ENCODE measurements around the gene PXK. TPM values are rescaled to one million over a fixed set of nuclear protein-coding genes. Genes with fewer than 3 reads are reported as not detected.
A peak's percentile ranks its signal among the peaks of the same experiment; 100 is the strongest.

The PXK gene
- total RNA-seq, 2 experiments from 2014 or later = 31.5 to 33.4 TPM

DNA sequence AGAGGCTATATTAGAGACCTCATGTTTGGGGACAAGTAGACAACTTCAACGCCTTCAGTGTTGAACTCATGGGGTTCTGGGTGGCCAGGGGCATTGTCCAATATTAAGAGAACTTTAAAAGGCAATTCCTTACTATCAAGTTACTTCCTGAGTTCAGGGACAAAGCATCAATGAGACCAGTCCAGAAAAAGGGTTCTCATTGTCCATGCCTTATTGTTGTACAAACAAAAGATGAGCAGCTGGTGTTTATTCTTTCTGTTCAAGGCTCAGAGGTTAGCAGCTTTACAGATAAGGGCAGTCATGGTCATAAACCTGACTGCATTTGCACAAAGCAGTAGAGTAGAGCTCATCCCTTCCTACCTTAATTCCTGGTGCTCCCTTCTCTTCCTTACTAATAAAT, 119.5 kb downstream of the PXK start:
- peaks cover 5% of the 10 kb centered on the region for H3K27me3 Mint-ChIP-seq (ENCODE audit: low read depth)
- H3K27ac Mint-ChIP-seq = no peak overlapping the region
- H3K4me1 Mint-ChIP-seq (ENCODE audit: low read depth) = no peaks in the 10 kb centered on the region
- H3K36me3 Mint-ChIP-seq (ENCODE audit: low read depth) = peaks cover 9% of the 10 kb centered on the region
- CTCF ChIA-PET = interaction anchor here (1.0 to 1.3 kb wide), 2 partner anchors 9 to 178 kb away, joined by 3 read pairs; no protein-coding TSS in a partner anchor
- POLR2A ChIA-PET = no interaction called here
- no peak overlapping the region for H3K4me3 Mint-ChIP-seq
- peaks cover 23% of the 10 kb centered on the region for H3K9me3 Mint-ChIP-seq (ENCODE audit: insufficient read depth)
- DNase-seq (no peak), ATAC-seq (no peak)

GRCh38 chr3:58459160-58459559, 126.5 kb downstream of the PXK start:
- peaks cover 8% of the 10 kb centered on the region for H3K4me1 Mint-ChIP-seq (ENCODE audit: low read depth)
- H3K9me3 Mint-ChIP-seq (ENCODE audit: insufficient read depth) = peaks cover 13% of the 10 kb centered on the region
- H3K27ac Mint-ChIP-seq = no peak overlapping the region
- CTCF ChIA-PET = no interaction called here
- H3K36me3 Mint-ChIP-seq (ENCODE audit: low read depth) = peaks cover 9% of the 10 kb centered on the region
- H3K4me3 Mint-ChIP-seq = no peak overlapping the region
- no peak for DNase-seq
- H3K27me3 Mint-ChIP-seq (ENCODE audit: low read depth) = peaks cover 3% of the 10 kb centered on the region
- ATAC-seq = no peak
- POLR2A ChIA-PET = no interaction called here

- Mint-ChIP-seq H3K4me3 (no peak overlapping the region), H3K9me3 (ENCODE audit: insufficient read depth) (no peaks in the 10 kb centered on the region), H3K27ac (no peak overlapping the region), H3K27me3 (ENCODE audit: low read depth) (no peaks in the 10 kb centered on the region), H3K36me3 (ENCODE audit: low read depth) (no peaks in the 10 kb centered on the region), H3K4me1 (ENCODE audit: low read depth) (peaks cover 8% of the 10 kb centered on the region)
- no peak for ATAC-seq
- POLR2A ChIA-PET = no interaction called here
- DNase-seq = no peak
- CTCF ChIA-PET = no interaction called here
Measured at GRCh38 chr3:58462829-58463180, 130.1 kb downstream of the PXK start.

- Mint-ChIP-seq H3K27me3 (ENCODE audit: low read depth) (no peaks in the 10 kb centered on the region), H3K4me1 (ENCODE audit: low read depth) (peaks cover 8% of the 10 kb centered on the region), H3K27ac (no peak overlapping the region), H3K9me3 (ENCODE audit: insufficient read depth) (no peaks in the 10 kb centered on the region), H3K4me3 (peak overlapping the region; percentile 8), H3K36me3 (ENCODE audit: low read depth) (no peaks in the 10 kb centered on the region)
- POLR2A ChIA-PET = no interaction called here
- CTCF ChIA-PET = interaction anchor here (0.7 to 1.3 kb wide), 17 partner anchors 10 to 167 kb away, joined by 3 to 8 read pairs (median 3); partner anchors contain the start of genes HTD2, KCTD6, PDHB and RPP14
- DNase-seq = peak; percentile 76
- peak; percentile 94 for ATAC-seq
Measured at GRCh38 chr3:58463181-58463941, 130.7 kb downstream of the PXK start.

- no peak for ATAC-seq
- no peak overlapping the region for H3K27ac Mint-ChIP-seq
- no peaks in the 10 kb centered on the region for H3K36me3 Mint-ChIP-seq (ENCODE audit: low read depth)
- H3K27me3 Mint-ChIP-seq (ENCODE audit: low read depth) = no peaks in the 10 kb centered on the region
- POLR2A ChIA-PET = no interaction called here
- DNase-seq = no peak
- H3K4me1 Mint-ChIP-seq (ENCODE audit: low read depth) = peaks cover 8% of the 10 kb centered on the region
- no peaks in the 10 kb centered on the region for H3K9me3 Mint-ChIP-seq (ENCODE audit: insufficient read depth)
- CTCF ChIA-PET = interaction anchor here (0.7 to 1.3 kb wide), 17 partner anchors 10 to 166 kb away, joined by 3 to 8 read pairs (median 3); partner anchors contain the start of genes HTD2, KCTD6, PDHB and RPP14
- H3K4me3 Mint-ChIP-seq = peak overlapping the region; percentile 8
Measured at GRCh38 chr3:58463942-58464271, 131.2 kb downstream of the PXK start.

DNA sequence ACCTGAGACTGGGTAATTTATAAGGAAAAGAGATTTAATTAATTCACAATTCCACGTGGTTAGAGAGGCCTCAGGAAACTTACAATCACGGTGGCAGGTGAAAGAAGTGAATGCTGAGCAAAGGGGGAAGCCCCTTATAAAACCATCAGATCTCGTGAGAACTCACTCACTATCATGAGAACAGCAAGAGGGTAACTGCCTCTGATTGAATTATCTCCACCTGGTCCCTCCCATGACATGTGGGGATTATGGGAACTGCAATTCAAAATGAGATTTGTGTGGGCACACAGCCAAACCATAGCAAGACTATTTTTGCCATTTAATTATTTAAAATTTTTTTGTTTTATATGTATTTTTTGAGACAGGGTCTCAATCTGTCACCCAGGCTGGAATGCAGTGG, 132.2 kb downstream of the PXK start:
- POLR2A ChIA-PET = no interaction called here

GRCh38 chr3:58466899-58467563, 134.3 kb downstream of the PXK start:
- Mint-ChIP-seq H3K27me3 (ENCODE audit: low read depth) (no peaks in the 10 kb centered on the region), H3K4me1 (ENCODE audit: low read depth) (peaks cover 27% of the 10 kb centered on the region), H3K27ac (no peak overlapping the region), H3K9me3 (ENCODE audit: insufficient read depth) (no peaks in the 10 kb centered on the region), H3K36me3 (ENCODE audit: low read depth) (no peaks in the 10 kb centered on the region), H3K4me3 (no peak overlapping the region)
- DNase-seq (no peak), ATAC-seq (no peak)
- ChIA-PET POLR2A (no interaction called here), CTCF (interaction anchor here (0.9 to 1.1 kb wide), 2 partner anchors 34 to 141 kb away, joined by 3 read pairs; partner anchors contain the start of gene PDHB)

More for the DNA sequence above, 132.2 kb downstream of the PXK start:
- H3K4me3 Mint-ChIP-seq = no peak overlapping the region
- no peak for DNase-seq
- H3K4me1 Mint-ChIP-seq (ENCODE audit: low read depth) = peaks cover 8% of the 10 kb centered on the region
- no peaks in the 10 kb centered on the region for H3K36me3 Mint-ChIP-seq (ENCODE audit: low read depth)
- no peaks in the 10 kb centered on the region for H3K9me3 Mint-ChIP-seq (ENCODE audit: insufficient read depth)
- CTCF ChIA-PET = interaction anchor here (1.7 kb wide), 1 partner anchor 31 kb away, joined by 4 read pairs; no protein-coding TSS in a partner anchor
- no peak overlapping the region for H3K27ac Mint-ChIP-seq
- ATAC-seq = no peak
- H3K27me3 Mint-ChIP-seq (ENCODE audit: low read depth) = no peaks in the 10 kb centered on the region

DNA sequence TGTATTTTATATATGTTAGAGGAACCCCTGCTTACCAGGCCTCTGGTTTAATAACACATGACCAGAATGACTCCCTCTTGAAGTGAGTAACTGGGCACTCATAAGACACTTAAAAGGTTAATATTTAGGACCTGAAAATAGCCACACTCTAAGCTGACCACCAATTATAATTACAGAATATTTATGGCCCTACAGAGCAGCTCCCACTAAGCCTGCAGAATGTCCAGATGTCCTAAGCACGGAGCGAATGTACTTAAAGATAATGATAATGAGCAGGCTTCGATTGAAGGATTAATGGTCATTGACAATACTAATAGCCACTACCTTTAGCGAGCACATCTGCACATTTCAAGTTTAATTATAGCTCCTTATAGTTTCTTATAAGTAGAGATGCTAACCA, 136.4 kb downstream of the PXK start:
- H3K36me3 Mint-ChIP-seq (ENCODE audit: low read depth) = no peaks in the 10 kb centered on the region
- ATAC-seq (no peak), DNase-seq (no peak)
- POLR2A ChIA-PET = no interaction called here
- H3K27ac Mint-ChIP-seq = no peak overlapping the region
- CTCF ChIA-PET = interaction anchor here (1.8 kb wide), 1 partner anchor 163 kb away, joined by 6 read pairs; the partner anchor contains the start of genes HTD2 and RPP14
- peaks cover 21% of the 10 kb centered on the region for H3K4me1 Mint-ChIP-seq (ENCODE audit: low read depth)
- H3K4me3 Mint-ChIP-seq = no peak overlapping the region
- H3K27me3 Mint-ChIP-seq (ENCODE audit: low read depth) = peaks cover 7% of the 10 kb centered on the region
- no peaks in the 10 kb centered on the region for H3K9me3 Mint-ChIP-seq (ENCODE audit: insufficient read depth)

DNA sequence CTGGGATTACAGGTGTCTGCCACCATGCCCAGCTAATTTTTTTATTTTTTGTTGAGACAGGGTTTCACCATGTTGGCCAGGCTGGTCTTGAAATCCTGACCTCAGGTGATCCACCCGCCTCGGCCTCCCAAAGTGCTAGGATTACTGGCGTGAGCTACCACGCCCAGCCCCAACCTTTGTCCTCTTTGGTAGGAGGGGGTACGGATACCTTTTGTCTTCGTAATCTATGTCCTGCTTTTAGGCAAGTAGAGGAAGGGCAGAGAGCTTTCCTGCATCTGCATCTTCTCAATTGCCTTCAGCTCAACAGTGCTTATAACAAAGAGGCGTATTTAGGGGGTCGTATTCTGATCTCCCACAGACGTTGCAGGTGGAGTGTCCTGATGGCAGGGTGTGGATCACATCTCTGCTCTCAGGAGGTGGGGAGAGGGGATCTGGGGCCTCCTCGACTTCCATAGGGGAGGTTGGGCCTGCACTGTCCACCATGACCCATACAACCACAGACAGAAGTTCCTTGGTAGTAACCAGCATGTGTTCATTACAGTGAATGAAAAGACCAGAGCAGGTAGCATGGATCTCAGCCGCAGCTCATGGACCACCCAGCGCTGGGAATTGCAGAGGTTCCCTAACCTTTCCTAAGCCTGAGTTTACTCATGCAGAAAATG, 137.8 kb downstream of the PXK start:
- peaks cover 28% of the 10 kb centered on the region for H3K4me1 Mint-ChIP-seq (ENCODE audit: low read depth)
- CTCF ChIA-PET = interaction anchor here (1.0 to 1.5 kb wide), 2 partner anchors 21 to 164 kb away, joined by 3 to 4 read pairs; partner anchors contain the start of genes HTD2, KCTD6 and RPP14

DNA sequence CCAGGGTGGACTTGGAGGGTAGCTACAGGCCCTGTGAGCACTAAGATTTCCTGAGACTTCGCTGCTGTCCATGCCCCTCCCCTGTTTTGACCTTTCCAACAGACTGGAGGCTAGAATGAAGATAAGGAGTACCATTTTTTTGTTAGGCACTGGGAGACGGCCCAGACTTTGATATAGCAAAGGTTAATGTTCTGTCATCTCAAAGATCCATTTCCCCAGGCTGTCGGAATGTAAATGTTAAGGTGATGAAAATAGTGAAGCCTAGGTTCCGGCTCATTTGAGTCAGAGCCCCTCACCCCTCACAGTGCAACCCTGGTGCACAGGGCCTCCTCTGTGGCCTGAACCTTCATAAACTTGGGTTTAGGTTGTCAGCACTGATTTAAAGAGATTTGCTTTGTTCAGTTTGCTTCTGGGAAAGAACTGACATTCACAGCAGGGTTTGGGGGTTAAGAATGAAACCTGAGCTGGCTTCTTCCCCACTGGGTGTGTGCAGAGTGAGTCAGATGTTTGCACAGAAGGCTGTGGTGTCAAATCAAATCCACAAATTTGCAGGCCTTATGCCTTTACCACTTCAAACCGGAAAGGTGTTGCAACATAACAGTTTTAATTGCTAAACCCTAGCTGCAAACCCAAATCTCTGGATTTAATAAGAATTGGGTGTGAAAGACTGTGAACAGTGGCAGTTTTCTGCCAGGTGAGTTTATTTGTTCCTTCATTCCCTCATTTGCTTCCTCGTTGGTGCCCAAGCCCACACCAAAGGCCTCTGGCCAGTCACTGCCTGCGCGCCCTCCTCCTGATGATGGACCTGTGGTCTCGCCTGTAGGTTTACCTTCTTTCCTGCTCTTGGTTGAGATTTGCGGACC, 138.6 kb downstream of the PXK start:
- ATAC-seq (peak; percentile 91), DNase-seq (peak; percentile 67)
- H3K9me3 Mint-ChIP-seq (ENCODE audit: insufficient read depth) = no peaks in the 10 kb centered on the region
- ChIA-PET CTCF (interaction anchor here (1.0 to 2.4 kb wide), 3 partner anchors 20 to 165 kb away, joined by 3 to 12 read pairs (median 4); partner anchors contain the start of genes HTD2, KCTD6 and RPP14), POLR2A (interaction anchor here (0.6 to 1.8 kb wide), 4 partner anchors 20 to 64 kb away, joined by 3 to 5 read pairs (median 4); partner anchors contain the start of genes KCTD6 and PDHB)
- peaks cover 28% of the 10 kb centered on the region for H3K4me1 Mint-ChIP-seq (ENCODE audit: low read depth)
- H3K27ac Mint-ChIP-seq = peak overlapping the region; percentile 65
- peaks cover 14% of the 10 kb centered on the region for H3K27me3 Mint-ChIP-seq (ENCODE audit: low read depth)
- H3K4me3 Mint-ChIP-seq = no peak overlapping the region
- no peaks in the 10 kb centered on the region for H3K36me3 Mint-ChIP-seq (ENCODE audit: low read depth)

More for the DNA sequence above, 137.8 kb downstream of the PXK start:
- H3K27me3 Mint-ChIP-seq (ENCODE audit: low read depth) = peaks cover 14% of the 10 kb centered on the region
- H3K4me3 Mint-ChIP-seq = no peak overlapping the region
- POLR2A ChIA-PET = interaction anchor here (1.0 to 1.8 kb wide), 2 partner anchors 22 to 37 kb away, joined by 3 to 5 read pairs; partner anchors contain the start of genes KCTD6 and PDHB
- H3K9me3 Mint-ChIP-seq (ENCODE audit: insufficient read depth) = no peaks in the 10 kb centered on the region
- no peak for ATAC-seq
- DNase-seq = no peak
- peak overlapping the region; percentile 65 for H3K27ac Mint-ChIP-seq
- no peaks in the 10 kb centered on the region for H3K36me3 Mint-ChIP-seq (ENCODE audit: low read depth)

GRCh38 chr3:58473275-58473674, 140.6 kb downstream of the PXK start:
- no peak for ATAC-seq
- DNase-seq = no peak
- H3K27me3 Mint-ChIP-seq (ENCODE audit: low read depth) = peaks cover 20% of the 10 kb centered on the region
- ChIA-PET CTCF (interaction anchor here (1.4 to 2.4 kb wide), 4 partner anchors 10 to 167 kb away, joined by 3 to 12 read pairs (median 6); partner anchors contain the start of genes HTD2 and KCTD6), POLR2A (no interaction called here)
- H3K27ac Mint-ChIP-seq = no peak overlapping the region
- H3K36me3 Mint-ChIP-seq (ENCODE audit: low read depth) = no peaks in the 10 kb centered on the region
- H3K9me3 Mint-ChIP-seq (ENCODE audit: insufficient read depth) = no peaks in the 10 kb centered on the region
- no peak overlapping the region for H3K4me3 Mint-ChIP-seq
- peaks cover 28% of the 10 kb centered on the region for H3K4me1 Mint-ChIP-seq (ENCODE audit: low read depth)

Data from activated CD8-positive, alpha-beta T cell treated with anti-CD3 and anti-CD28 coated beads, Interleukin-2, amount 10 ng/mL, durations not matched to agents 7 days and 5 days (primary cell).